Colonic mucosa (tissue), 4 donors: Measurements from ENCODE around the gene DOLPP1. TPM values are rescaled to one million over a fixed set of nuclear protein-coding genes. Genes with fewer than 3 reads are reported as not detected.

Experiments
- DNase-seq: peaks from one replicate; pipeline ENCODE4 v3.0.0-alpha.2; 2020
- H3K27ac ChIP-seq: fragments of 200-600 bp; one replicate; pipeline ENCODE4 v1.8.0; 2021
- H3K27me3 ChIP-seq: fragments of 200-600 bp; one replicate; pipeline ENCODE4 v1.8.0; 2021
- H3K36me3 ChIP-seq: fragments of 200-600 bp; one replicate; pipeline ENCODE4 v1.8.0; 2021
- H3K4me1 ChIP-seq: fragments of 200-600 bp; one replicate; pipeline ENCODE4 v1.8.0; 2021; ENCODE audit warnings: mild to moderate bottlenecking
- H3K4me3 ChIP-seq: fragments of 200-600 bp; one replicate; pipeline ENCODE4 v1.8.0; 2021
- H3K9ac ChIP-seq, 2 donors: one replicate each; pipeline ENCODE4 v1.7.0; 2013; ENCODE audit warnings: control low read depth in 2 of 2, low read depth in 2 of 2, low read length in 2 of 2
- H3K9me3 ChIP-seq: fragments of 200-600 bp; one replicate; pipeline ENCODE4 v1.8.0; 2021
- intact Hi-C: fragments of 100-400 bp; cut with DNase I; formaldehyde crosslinking; loops from one replicate; pipeline ENCODE4 v1.14.1; 2022
- total RNA-seq, 2 donors: library from RNA; stranded (reverse); fragmentation: NEBNext Ultra II Directional in 1 of 2; extraction: Animal tissue kit (Norgen Biotek cat#: 25700) in 1 of 2; gene quantifications; one replicate each; pipeline ENCODE4 v1.2.1, GENCODE V29; 2021
- TF ChIP-seq, protein P1 (sequence below): fragments of 200-600 bp; IDR thresholded peaks from one replicate; pipeline ENCODE4 v1.8.0; 2022; ENCODE audit warnings: antibody characterized with exemption, mild to moderate bottlenecking
- donor health status: healthy.
- donor health status: DM: no; HTN: no; CAD: no.
- donor health status: DM: no; HTN: no; CAD: no.

Gene DOLPP1
- total RNA-seq, 2 donors from 2014 or later: 33.9 to 37.3 TPM

DNA sequence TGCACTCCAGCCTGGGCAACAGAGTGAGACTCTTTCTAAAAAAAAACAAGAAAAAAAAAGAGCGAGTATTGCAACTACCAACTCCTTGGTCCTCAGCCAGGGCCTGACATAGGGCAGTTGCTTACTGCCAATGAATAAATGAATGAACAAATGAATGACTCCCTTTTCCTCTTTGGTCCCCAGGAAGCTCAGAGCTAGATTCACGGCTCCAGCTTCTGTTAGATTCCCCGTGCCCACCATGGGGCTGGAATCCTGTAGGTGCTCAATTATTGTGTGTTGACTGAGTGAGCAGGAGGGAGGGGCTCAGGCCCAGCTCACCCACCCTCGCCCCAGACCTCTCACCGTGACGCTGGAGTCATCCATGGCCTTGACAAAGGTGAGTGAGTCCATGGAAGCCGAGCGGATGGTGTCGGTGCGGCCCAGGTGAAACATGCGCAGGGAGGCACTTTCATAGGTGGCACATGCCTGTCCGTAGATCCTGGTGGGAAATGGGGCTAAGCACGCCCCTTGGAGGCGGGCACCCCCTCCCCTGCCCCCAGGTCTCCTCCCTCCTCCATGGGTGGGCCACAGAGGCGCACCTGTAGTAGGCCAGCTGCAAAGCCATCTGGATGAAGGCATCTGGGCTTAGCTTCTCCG is 16.9 kb downstream of the DOLPP1 start:
- Histone ChIP-seq H3K27ac (no peak overlapping the region), H3K4me3 (no peak overlapping the region), H3K9ac (no peak overlapping the region), H3K36me3 (no peaks in the 10 kb centered on the region), H3K9me3 (no peaks in the 10 kb centered on the region), H3K27me3 (no peaks in the 10 kb centered on the region), H3K4me1 (no peaks in the 10 kb centered on the region)
- DNase-seq: no peak
- intact Hi-C loops: no loop called here
- TF ChIP-seq, protein P1, sequence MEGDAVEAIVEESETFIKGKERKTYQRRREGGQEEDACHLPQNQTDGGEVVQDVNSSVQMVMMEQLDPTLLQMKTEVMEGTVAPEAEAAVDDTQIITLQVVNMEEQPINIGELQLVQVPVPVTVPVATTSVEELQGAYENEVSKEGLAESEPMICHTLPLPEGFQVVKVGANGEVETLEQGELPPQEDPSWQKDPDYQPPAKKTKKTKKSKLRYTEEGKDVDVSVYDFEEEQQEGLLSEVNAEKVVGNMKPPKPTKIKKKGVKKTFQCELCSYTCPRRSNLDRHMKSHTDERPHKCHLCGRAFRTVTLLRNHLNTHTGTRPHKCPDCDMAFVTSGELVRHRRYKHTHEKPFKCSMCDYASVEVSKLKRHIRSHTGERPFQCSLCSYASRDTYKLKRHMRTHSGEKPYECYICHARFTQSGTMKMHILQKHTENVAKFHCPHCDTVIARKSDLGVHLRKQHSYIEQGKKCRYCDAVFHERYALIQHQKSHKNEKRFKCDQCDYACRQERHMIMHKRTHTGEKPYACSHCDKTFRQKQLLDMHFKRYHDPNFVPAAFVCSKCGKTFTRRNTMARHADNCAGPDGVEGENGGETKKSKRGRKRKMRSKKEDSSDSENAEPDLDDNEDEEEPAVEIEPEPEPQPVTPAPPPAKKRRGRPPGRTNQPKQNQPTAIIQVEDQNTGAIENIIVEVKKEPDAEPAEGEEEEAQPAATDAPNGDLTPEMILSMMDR: no peak

DNA sequence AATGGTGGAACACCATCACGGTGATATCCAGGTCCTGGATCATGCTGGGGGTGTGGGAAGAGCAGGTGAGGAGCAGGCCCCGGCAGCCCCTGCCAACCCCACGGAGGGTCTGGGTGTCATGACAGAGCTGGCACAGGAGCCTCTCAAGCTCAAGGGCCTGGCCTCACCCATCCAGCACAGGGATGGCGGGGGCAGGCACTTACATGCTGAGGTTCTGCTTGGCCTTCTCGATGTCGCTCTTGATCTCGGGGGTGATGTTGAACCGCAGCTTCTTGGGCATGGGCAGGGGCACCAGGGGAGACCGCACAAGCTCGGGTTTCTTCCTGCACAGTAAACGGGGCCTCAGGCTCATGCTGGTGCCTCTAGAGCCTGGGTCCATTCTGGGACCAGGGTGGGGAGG is 17.4 kb downstream of the DOLPP1 start:
- TF ChIP-seq, protein P1: no peak
- intact Hi-C loops: no loop called here
- Histone ChIP-seq H3K27me3 (no peaks in the 10 kb centered on the region), H3K27ac (no peak overlapping the region), H3K4me1 (no peaks in the 10 kb centered on the region), H3K9ac (no peak overlapping the region), H3K9me3 (no peaks in the 10 kb centered on the region), H3K36me3 (no peaks in the 10 kb centered on the region), H3K4me3 (no peak overlapping the region)
- DNase-seq: no peak

DNA sequence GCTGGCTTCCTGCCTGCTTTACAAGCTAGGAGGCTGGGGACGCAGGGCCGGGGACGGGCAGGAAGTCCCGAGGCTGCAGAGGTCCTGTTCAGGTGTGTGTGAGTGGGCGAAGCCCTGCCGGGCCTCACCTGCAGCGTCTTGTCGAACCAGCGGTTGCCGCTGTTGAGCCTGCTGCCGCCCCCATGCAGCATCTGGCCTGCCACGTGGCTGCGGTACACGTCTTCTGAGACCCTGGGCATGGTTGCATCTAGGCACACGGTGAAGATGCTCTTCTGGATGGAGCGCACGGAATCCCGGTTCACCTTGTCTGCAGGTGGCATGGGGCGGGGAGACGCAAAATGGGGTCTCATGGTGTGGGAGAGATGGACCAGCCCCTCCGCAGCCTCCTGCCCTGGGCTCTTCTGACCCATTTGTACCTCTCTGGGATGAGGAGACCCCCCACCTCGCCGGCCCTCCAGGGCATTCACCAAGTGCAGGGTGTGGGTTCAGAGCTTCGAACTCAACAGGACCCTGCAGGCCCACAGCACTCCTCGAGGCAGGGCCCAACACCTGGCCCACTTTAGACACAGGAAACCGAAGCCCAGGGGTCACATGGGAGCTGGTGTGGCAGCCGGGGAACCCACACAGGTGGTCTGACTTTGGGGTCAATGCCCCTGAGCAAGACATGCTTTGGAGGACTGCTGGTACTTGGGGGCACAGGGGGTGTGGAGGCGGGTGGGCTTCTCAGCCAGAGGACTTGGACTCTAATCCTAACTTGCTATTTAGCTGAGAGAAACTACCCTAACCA is 19.7 kb downstream of the DOLPP1 start:
- Histone ChIP-seq H3K27ac (no peak overlapping the region), H3K27me3 (no peaks in the 10 kb centered on the region), H3K4me3 (no peak overlapping the region), H3K9ac (no peak overlapping the region), H3K9me3 (no peaks in the 10 kb centered on the region), H3K36me3 (no peaks in the 10 kb centered on the region), H3K4me1 (no peaks in the 10 kb centered on the region)
- TF ChIP-seq, protein P1: no peak
- intact Hi-C loops: no loop called here
- DNase-seq: no peak

DNA sequence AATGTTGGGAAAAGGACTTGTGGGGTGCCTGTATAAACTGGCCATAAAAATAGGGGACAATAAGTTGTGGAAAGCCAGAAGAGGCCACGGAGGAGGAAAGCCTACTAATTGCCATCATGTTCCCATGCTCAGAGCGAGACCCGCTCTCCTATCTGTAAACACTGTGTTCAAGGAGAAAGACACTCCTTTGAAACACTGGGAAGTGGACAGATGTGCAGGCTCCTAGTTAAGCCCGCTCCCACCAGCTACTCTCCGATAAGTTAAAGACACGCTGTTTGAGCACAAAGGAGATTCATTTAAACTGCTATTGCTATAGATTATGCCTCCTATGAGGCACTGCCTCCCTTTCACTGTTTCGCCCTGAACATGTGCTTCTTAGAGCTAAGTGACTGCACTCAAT is 20.4 kb downstream of the DOLPP1 start:
- Histone ChIP-seq H3K27ac (no peak overlapping the region), H3K27me3 (no peaks in the 10 kb centered on the region), H3K4me3 (no peak overlapping the region), H3K36me3 (no peaks in the 10 kb centered on the region), H3K4me1 (no peaks in the 10 kb centered on the region), H3K9me3 (no peaks in the 10 kb centered on the region), H3K9ac (no peak overlapping the region)
- TF ChIP-seq, protein P1: no peak
- intact Hi-C loops: no loop called here
- no peak for DNase-seq

DNA sequence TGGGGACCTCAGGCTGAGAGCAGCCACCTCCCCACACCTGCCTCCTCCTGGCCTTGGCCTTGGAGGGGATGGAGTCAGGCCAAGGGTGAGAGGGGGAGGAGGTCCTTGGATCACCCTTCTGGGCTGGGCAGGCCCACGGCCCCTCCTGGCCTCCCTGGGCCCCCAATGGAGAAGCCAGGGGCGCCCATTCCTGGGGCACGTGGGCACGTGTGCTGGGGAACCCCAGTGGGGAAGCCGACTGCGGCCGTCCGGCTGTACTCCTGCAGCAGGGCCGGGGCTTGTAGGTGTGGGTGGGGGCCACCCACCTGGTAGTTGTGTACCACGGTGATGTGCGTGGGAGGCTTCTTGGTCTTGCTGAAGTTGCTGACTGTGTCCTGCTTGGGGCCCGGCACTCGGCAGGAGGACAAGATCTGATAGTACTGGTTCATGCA is 21.2 kb downstream of the DOLPP1 start:
- intact Hi-C loops: no loop called here
- TF ChIP-seq, protein P1: no peak
- H3K4me3 ChIP-seq: no peak overlapping the region
- no peaks in the 10 kb centered on the region for H3K27me3 ChIP-seq
- no peak for DNase-seq
- no peaks in the 10 kb centered on the region for H3K9me3 ChIP-seq
- H3K27ac ChIP-seq: no peak overlapping the region
- no peaks in the 10 kb centered on the region for H3K4me1 ChIP-seq
- no peak overlapping the region for H3K9ac ChIP-seq
- no peaks in the 10 kb centered on the region for H3K36me3 ChIP-seq
